ENCODE data around the gene TSPAN9. TPM values are rescaled to one million over a fixed set of nuclear protein-coding genes. Genes with fewer than 3 reads are reported as not detected.

Gene TSPAN9
- total RNA-seq, 1 donor, result 76.0 TPM

- DNase-seq (ENCODE audit: low read depth), result no peak
- TF ChIP-seq, protein P1, sequence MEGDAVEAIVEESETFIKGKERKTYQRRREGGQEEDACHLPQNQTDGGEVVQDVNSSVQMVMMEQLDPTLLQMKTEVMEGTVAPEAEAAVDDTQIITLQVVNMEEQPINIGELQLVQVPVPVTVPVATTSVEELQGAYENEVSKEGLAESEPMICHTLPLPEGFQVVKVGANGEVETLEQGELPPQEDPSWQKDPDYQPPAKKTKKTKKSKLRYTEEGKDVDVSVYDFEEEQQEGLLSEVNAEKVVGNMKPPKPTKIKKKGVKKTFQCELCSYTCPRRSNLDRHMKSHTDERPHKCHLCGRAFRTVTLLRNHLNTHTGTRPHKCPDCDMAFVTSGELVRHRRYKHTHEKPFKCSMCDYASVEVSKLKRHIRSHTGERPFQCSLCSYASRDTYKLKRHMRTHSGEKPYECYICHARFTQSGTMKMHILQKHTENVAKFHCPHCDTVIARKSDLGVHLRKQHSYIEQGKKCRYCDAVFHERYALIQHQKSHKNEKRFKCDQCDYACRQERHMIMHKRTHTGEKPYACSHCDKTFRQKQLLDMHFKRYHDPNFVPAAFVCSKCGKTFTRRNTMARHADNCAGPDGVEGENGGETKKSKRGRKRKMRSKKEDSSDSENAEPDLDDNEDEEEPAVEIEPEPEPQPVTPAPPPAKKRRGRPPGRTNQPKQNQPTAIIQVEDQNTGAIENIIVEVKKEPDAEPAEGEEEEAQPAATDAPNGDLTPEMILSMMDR (IDR thresholded peaks at IDR 0.05; ENCODE audit: insufficient read depth, low read depth, low read length), result no peak
- no peak overlapping the region for H3K4me3 ChIP-seq (ENCODE audit: low read depth, low read length)
Measured at GRCh38 chr12:3311491-3312103, 234.4 kb downstream of the TSPAN9 start.

- TF ChIP-seq, protein P1 (IDR thresholded peaks at IDR 0.05; ENCODE audit: insufficient read depth, low read depth, low read length), result no peak
Measured at GRCh38 chr12:3313066-3313465, 235.9 kb downstream of the TSPAN9 start.

DNA sequence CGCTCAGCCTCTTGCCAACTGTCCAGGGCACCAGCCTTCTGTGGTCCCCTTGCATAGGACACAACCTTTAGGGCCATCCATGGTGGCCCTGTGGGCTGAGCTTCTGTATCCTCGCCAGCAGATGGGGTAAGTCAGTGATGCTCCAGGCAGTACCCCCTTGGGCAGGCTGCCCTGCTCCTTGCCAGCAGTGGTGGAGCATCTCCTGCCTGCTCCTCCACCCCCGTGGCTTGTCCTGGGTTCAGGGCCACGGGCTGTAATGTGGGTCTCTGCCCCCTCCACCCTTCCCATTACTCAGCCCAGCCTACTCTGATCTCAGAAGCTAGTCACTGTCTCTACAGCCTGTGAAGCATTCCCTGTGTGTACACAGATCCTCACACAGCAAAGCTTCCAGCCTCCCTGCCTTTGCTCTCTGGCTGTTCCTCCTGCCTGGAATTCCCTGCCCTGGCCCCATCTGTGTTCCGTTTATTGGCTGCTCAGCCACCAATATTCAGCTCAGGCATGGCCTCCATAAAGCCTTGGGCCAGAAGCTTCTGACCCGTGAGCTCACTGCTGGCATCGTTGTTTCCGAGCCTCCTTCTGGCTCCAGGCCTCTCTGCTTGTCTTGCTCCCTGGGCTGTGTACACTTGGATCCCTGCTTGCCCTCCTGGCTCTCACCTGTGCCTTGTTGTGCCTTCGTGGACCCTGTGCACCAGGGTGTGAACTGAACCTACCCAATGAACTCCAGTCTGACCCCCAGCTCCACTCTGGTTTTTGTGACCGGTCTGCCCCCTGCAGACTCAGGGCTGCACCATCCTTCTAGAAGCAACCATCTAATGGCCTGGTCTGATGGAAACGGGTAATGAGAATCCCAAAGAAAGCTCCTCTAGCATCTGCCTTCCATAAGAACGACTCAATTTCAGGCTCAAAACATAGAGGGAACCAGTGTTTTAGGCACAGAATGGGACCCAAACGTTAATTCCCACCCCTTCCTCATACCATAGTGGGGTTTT, 236.8 kb downstream of the TSPAN9 start:
- H3K4me3 ChIP-seq (ENCODE audit: low read depth, low read length), result no peak overlapping the region
- DNase-seq (ENCODE audit: low read depth), result no peak
- TF ChIP-seq, protein P1 (IDR thresholded peaks at IDR 0.05; ENCODE audit: insufficient read depth, low read depth, low read length), result peak; percentile 44

More at GRCh38 chr12:3313066-3313465, 235.9 kb downstream of the TSPAN9 start:
- DNase-seq (ENCODE audit: low read depth), result peak; percentile 58
- no peak overlapping the region for H3K4me3 ChIP-seq (ENCODE audit: low read depth, low read length)

DNA sequence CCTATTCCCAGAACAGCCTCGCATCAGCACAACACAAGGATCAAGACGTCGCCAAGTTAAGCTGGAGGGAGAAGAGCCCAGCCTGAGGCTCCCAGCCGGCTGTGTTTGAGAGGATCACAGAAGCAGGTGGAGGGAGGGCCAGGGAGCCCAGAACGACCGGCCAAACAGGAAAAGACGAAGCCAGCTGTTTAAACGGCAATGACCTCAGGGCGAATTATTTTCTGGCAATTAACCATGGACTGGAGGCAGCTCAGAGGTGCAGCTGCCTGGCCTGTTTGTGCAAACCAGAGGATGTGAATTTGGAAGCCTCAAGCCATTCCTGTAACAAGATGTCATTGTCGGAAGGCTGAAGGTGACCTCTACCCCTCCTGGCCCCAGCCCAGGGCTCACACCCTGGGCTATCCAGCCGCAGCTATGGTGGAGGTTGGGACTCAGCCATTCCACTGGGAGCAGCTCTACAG, 238.1 kb downstream of the TSPAN9 start:
- TF ChIP-seq, protein P1 (IDR thresholded peaks at IDR 0.05; ENCODE audit: insufficient read depth, low read depth, low read length), result no peak
- DNase-seq (ENCODE audit: low read depth), result peak; percentile 59
- no peak overlapping the region for H3K4me3 ChIP-seq (ENCODE audit: low read depth, low read length)

- no peak for DNase-seq (ENCODE audit: low read depth)
- TF ChIP-seq, protein P1 (IDR thresholded peaks at IDR 0.05; ENCODE audit: insufficient read depth, low read depth, low read length), result no peak
- no peak overlapping the region for H3K4me3 ChIP-seq (ENCODE audit: low read depth, low read length)
Measured at GRCh38 chr12:3316776-3317480, 239.7 kb downstream of the TSPAN9 start.

DNA sequence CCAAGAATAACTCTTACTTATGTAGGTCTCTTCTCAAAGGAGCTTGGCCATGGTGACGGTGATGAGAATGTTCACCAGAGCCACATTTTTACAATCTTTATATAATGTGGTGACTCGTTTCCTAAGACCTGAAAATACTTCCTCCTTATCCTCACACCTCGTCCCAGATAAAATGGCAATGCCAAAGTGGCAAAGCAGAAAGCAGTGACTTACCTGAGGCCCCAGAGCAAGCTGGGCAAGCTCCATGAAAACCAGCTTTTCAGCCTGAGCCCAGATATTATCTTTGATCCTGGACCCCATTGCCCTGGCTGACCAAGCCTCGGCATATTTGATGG, 240.3 kb downstream of the TSPAN9 start:
- DNase-seq (ENCODE audit: low read depth), result no peak
- H3K4me3 ChIP-seq (ENCODE audit: low read depth, low read length), result no peak overlapping the region
- TF ChIP-seq, protein P1 (IDR thresholded peaks at IDR 0.05; ENCODE audit: insufficient read depth, low read depth, low read length), result no peak

Data from fibroblast of villous mesenchyme (primary cell).